GM20431 (cell line): ENCODE measurements around the gene HEPHL1.
"Not testable (repeated sequence)": the region's sequence is repeated elsewhere in the genome, so short reads cannot be mapped to it uniquely, and the experiment has no call there.

Experiments used
- in situ Hi-C: fragments of 300-500 bp; cut with MseI, MboI; formaldehyde crosslinking; loops from one replicate; pipeline ENCODE4 v1.15.0; 2020; ENCODE audit warnings: low sequenced_read_pairs; ENCODE audit not compliant: unreplicated experiment

The HEPHL1 gene

DNA sequence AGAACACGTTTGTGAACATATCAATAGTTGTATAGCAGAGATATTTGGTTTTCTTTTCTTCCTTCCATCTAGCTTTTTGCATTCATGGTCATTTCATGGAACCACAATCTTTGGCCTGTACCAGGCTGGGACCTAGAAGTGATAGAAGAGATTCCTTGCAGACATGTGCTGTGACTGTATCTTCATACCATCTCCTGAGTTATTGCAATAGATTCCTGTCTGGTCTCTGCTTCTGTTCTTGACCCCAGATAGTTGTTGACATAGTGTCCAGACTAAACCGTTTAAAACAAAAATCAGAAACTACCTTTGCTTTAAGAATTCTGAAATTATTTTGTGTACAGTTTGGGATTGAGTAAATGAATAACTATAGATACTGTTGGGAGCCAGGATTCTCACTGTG, 124.3 kb downstream of the HEPHL1 start:
- in situ Hi-C loops, result no loop called here

DNA sequence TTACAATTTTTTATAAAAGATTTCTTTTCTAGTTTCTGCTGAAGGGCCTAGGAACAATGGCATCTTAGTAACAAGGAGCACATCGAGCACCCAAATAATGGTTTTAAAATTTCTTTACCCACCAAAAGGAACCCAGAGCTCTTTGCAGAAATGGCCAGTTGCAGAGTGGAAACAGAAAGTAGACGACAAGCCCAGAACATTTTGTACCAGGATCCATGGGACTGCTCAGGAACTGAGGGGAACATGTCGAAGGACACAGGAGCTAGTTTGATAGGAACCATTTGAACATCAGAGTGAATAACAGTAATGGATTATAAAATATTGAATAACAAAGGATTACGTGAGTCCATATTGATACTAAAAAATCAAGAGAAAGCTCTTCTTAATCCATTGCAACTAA, 124.8 kb downstream of the HEPHL1 start:
- in situ Hi-C loops, result no loop called here

DNA sequence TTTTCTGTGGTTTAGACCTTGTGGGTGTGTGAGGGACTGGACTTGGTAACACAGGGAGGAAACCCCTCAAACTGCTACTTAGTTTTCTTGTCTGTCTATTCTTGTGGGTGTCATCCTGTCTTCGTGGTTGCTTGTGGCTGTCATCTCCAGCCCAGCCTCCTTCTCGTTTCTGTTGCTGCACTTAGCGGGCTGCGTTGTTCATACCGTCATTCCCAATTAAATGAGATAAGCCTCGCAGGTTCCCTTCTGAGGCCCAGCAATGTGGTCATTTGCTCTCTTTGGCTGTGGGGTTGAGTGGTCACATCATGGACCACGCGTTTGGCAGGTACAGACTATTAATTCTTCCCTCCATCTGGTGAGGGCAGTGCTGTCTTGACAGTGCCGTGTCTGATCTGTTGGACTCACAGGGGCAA, 126.3 kb downstream of the HEPHL1 start:
- in situ Hi-C loops, result no loop called here

DNA sequence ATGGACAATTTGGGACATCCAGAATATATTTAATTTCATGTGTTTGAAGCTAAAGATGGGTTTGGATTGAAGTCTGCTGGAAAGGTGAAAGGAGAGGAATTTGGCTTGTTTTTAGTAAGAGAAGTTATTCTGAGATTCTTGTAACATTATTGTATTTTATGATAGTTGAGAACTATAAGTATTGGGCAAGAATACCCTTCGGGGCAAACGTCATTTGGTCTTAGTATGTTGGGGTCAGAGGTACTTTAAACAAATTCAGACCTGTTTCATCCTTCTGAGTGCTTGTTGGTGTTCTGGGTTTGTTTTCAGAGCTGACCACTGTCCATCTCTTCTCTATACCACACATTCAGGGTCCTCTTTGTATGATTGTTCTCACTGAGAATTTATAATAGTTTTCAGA, 127.0 kb downstream of the HEPHL1 start:
- in situ Hi-C loops, result no loop called here

DNA sequence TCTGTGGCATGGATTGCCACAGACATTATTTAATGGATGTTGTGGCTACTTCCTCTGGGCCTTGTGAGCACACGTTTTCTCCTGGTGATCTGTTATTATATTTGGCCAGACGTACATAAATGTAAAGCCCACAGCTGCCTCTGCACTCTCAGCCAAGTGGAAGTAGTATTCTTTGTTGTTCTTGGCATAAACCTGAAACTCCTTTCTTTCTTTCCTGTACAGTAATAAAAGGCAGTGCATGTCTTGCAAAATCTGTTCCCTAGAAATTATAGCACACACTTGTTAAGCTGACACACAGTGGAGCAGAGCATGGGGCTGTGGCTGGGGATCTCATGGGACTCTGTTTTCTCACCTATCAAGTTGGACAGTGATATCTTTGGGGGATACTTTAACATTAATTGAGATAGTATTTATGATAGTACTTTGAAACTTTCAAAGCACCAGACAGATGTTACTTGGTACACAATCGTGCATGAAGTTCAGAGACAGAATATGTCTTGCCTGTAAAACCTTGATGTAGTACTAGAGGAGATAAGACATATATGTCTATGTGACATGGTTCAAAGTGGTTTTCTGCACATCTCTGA, 128.4 kb downstream of the HEPHL1 start:
- in situ Hi-C loops, result no loop called here

DNA sequence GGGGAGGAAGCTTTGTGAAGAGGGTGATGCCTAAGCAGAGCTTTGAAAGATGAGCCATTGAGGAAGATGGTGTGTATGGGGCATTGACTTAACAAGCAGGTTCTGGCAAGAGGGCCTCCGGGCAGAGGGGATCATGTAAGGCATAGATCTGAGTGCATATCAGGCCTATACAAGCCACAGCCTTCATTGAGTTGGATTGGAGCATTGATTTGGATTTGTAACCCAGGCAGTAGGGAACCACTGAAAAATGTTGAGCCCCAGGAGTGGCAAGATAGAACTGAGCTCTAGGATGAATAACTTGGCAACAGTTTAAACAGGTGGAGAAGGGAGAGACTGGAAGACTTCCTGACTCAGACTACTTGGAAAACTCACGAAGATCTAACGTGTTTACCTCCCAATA, 128.9 kb downstream of the HEPHL1 start:
- in situ Hi-C loops, result no loop called here

DNA sequence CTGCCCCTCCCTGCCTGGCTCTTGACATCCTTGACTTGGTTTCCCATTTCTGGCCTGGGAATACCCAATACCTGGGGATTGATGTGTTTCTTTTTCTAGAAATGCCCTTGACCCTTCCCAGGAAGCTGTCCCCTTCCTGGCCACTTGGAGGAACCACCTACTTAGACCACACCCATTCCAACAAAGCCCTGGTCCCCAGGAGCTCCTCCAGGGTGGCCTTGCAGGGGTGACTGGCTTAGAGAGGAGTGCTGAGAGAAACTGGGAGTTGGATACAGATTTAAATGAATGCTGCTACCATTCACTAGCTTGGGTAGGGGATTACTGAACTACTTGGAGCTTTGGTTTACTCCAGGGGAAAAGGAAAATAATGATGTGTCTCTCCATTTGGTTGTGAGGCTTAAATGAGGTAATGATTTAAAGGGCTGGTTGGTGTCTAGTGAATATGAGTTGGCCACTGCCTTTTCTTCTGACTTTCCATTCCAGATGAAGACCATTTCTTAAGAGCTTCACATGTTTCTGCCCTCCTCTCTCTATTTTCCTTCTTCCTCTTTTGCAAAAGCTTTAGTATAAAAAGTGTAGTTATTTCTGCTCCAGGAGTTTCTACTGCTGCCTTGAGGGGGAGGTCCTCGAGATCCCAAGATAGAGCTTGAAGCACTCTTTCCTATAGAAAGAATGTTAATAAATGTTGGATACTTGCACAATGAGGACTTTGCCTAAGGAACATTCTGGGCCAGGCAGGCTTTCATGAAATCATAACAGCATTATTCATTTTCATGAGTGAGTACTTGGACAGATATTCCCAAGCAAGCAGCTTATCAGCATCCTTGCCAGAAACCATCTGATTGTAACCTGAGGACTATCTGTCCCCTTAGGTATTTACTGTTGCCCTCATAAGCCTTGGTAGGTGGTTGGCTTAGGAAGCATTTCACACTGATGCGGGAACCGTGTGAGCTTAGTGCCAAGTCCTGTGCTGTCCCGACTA, 129.8 kb downstream of the HEPHL1 start:
- in situ Hi-C loops, result no loop called here

DNA sequence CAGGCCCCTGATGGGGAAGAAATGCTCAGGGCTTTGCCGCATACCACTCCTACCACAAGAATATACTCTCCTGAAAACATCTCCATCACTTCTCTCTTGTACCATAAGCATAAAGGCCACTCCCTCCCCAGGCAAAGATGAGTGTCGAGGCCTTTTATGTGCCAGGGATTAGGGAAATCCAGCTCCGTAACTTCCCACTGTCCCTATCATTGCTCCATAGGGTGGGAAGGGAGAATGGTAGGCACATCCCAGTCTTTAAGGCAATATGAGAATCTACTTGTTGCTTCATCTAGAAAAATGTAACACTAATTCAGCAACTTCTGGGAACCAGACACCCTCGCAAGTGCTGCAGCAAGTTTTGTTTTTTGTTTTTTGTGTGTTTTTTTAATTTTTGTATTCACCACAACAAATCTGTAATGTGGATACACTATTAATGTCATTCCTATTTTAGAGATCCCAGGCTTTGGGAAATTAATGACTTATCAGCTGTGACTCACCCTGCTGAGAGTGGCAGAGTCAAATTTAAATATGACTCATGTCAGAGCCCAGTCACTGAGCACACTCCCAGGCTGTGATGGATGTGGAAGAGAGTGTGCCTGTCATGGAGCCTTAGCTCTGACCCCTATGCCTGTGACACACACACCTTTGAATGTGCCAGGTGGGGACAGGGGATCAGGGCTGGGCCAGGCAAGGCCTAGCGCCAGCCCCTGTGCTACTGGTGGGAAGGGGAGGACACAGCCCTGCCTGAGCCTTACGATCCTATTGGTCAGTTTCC, 130.9 kb downstream of the HEPHL1 start:
- in situ Hi-C loops, result no loop called here

DNA sequence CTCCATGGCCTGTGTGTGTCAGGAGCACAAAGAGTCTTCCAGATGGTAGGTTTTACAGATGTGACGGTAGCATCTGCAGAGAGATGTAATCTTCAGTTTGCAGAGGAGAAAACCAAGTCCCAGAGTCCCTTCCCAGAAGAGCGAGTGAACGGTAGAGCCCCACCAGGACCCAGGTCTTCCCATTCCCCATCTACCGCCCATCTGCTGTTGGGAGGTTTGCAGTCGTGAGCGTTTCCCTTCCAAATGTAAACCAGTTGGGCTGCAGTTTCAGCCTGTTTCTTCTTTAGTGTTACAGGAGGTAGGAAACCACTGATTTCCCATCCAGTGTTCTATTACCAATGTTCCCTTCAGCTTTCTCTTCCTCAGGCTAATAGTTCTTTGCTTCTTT, 131.5 kb downstream of the HEPHL1 start:
- in situ Hi-C loops, result no loop called here

DNA sequence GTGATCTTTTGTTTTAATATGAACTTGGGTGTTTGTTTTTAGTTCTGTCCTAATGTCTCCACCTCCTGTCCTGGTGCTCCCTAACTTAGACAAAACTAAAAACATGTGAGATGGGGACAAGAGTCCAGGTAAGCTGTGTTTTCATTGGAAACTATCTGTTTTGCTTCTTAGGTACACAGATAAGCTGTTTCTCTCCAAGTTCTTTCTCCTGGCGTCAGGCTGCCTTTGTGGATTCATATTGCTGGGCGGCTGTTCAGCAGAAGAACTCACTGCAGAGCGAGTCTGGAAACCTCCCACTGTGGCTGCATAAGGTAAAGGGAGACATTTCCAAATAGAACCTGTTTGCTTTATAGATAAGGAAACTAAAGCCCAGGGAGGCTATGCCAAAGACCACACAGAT, 132.2 kb downstream of the HEPHL1 start:
- in situ Hi-C loops, result no loop called here

DNA sequence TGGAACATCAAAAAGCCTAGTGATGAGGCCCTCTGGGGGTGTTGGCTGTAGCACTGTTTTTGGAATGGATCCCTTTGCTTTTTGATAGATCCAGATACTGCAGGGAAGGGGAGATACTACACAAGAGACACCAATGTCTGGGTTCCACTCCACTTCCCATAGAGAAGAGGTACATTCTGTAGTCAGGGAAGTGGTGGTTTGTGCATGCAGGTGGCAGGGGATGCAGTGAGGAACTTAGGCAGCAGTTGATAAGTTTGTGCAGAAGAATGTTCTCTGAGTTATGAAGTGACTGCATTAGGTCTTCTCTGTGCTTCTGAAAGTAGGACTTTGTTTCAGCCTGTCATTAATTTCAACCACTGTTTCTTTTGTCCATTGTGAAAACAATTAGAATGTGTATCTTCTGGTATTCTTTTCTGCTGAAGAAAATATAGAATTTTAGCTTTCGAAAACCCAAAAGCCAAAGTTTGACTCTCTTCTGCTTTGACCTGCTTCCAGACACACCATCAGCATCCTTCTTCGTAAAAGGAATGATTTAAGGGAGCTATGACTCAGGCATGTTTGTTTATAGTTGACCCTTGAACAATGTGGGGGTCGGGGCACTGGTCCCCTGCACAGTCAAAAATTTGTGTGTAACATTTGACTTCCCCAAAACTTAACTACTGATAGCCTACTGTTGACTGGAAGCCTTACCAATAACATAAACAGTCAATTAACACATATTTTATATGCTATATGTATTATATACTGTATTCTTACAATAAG, 133.1 kb downstream of the HEPHL1 start:
- in situ Hi-C loops, result no loop called here

DNA sequence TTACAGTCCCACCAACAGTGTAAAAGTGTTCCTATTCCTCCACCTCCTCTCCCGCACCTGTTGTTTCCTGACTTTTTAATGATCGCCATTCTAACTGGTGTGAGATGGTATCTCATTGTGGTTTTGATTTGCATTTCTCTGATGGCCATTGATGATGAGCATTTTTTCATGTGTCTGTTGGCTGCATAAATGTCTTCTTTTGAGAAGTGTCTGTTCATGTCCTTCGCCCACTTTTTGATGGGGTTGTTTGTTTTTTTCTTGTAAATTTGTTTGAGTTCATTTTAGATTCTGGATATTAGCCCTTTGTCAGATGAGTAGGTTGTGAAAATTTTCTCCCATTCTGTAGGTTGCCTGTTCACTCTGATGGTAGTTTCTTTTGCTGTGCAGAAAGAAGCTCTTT, 136.2 kb downstream of the HEPHL1 start:
- in situ Hi-C loops, result not testable (repeated sequence)
